Left kidney (tissue), 2 donors: ENCODE data around the gene FBXO40. TPM values are rescaled to one million over a fixed set of nuclear protein-coding genes. Genes with fewer than 3 reads are reported as not detected.

Source experiments
- DNase-seq: peaks from one replicate; pipeline ENCODE4 v3.0.0-alpha.2; 2013
- polyA plus RNA-seq: library from polyadenylated mRNA; unstranded; fragments of 120-200 nt; gene quantifications from one replicate; pipeline ENCODE4 v1.2.1, GENCODE V29; 2013; ENCODE audit not compliant: insufficient read length

Gene FBXO40
- polyA plus RNA-seq, 1 donor = 0.02 TPM

DNA sequence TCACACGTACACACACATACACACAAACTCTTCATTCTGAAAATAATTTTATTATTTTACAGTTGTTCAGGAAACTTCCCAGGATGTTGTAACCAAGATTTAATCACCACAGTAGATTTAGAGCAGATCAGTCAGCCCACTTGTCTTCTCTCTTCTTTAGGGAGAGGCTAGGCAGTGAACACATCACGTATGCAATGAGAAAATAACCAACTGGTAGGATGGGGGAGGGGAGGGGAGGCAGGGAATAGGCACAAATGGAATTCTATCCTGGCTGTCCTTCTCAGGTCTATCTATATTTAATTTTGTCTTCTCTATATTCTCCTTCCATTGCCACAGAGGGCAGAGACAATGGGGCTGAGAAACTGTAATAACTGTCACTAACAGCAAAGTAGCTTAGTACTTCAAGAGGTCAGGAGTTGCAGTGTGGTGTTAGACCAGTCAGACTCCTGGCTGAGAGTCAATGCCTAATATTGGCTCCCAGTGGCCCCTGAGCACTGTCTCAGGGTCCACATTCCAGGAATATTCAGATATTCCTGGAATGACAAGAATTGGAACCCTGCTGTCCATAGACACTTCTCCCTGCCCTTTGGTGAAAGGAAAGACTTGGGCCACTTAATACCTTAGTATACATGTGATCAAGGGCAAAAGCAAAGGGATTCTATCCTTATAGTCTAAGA is 70.1 kb downstream of the FBXO40 start:
- no peak for DNase-seq

GRCh38 chr3:121665488-121665887 is 72.3 kb downstream of the FBXO40 start:
- DNase-seq = no peak

- DNase-seq = no peak
These were observed 74.2 kb downstream of the FBXO40 start for GRCh38 chr3:121667333-121667732.

DNA sequence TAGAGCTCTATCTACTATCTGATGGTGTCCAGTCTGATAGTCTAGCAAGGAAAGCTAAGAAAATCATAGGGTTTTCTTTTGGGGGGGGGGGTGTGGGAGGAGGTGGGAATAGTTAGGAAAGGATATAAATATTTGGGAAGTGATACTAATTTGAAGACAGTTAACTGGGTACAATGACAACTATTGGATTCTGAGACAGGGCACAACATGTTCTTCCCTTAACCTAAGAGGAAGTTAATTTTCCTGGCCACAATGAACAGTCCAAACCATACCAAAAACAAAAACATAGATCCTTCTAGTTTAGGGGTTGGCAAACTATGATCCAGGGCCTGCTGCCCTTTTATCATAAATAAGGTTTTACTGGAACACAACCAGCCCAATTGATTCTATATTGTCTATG is 77.5 kb downstream of the FBXO40 start:
- no peak for DNase-seq

DNA sequence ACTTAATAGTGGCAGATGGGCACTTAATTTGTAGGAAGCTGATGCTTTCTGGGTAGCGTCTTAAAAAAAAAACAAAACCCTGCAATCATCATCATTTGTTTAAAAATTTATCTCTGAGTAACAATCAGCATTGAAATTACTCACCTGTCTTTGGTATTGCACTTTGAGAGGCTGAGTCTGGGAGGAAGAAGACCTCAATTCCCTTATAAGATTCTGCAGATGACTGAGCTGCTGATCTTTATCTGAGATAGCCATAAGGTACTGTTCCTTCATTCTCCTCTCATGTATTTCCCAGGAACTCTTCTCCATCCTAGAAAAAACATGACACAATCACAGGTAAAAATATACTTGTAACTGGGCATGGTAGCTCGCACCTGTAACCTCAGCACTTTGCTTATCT is 84.0 kb downstream of the FBXO40 start:
- DNase-seq = no peak

Other genes with a start within 250 kb of the FBXO40 start
- 9.7 TPM for gene POLQ, start 47.4 kb upstream of the FBXO40 start, polyA plus RNA-seq
- gene ARGFX, start 25.4 kb upstream of the FBXO40 start, polyA plus RNA-seq = not detected
- gene HCLS1, start 67.5 kb downstream of the FBXO40 start, polyA plus RNA-seq = 5.9 TPM
- 98.7 TPM for gene GOLGB1, start 156.4 kb downstream of the FBXO40 start, polyA plus RNA-seq
- 41.8 TPM for gene IQCB1, start 241.7 kb downstream of the FBXO40 start, polyA plus RNA-seq
- 9.1 TPM for gene EAF2, start 241.8 kb downstream of the FBXO40 start, polyA plus RNA-seq